Measurements from ENCODE around the gene COPA.
A peak's percentile ranks its signal among the peaks of the same experiment; 100 is the strongest.

Gene COPA

GRCh38 chr1:160264795-160265307 is 78.2 kb downstream of the COPA start:
- no peak for DNase-seq (ENCODE audit: low read depth in 2 of 2)

GRCh38 chr1:160261893-160262794 is 80.9 kb downstream of the COPA start, which contains the start of gene DCAF8:
DCAF8 (minus strand) TSS chr1:160262549; CDS start chr1:160244008, 18,541 bp downstream.
- DNase-seq (ENCODE audit: low read depth in 2 of 2) = peak; percentile 90 to 96

- peak; percentile 26 to 58 for DNase-seq (ENCODE audit: low read depth in 2 of 2)
These were observed 81.5 kb downstream of the COPA start for GRCh38 chr1:160261556-160261892.

GRCh38 chr1:160260406-160261382 is 82.4 kb downstream of the COPA start:
- no peak for DNase-seq (ENCODE audit: low read depth in 2 of 2)

GRCh38 chr1:160258177-160258798 is 84.8 kb downstream of the COPA start:
- no peak for DNase-seq (ENCODE audit: low read depth in 2 of 2)

- DNase-seq (ENCODE audit: low read depth in 2 of 2) = no peak
These were observed 85.5 kb downstream of the COPA start for GRCh38 chr1:160257411-160258015.

GRCh38 chr1:160256396-160257046 is 86.5 kb downstream of the COPA start:
- no peak for DNase-seq (ENCODE audit: low read depth in 2 of 2)

GRCh38 chr1:160255781-160256300 is 87.2 kb downstream of the COPA start:
- no peak for DNase-seq (ENCODE audit: low read depth in 2 of 2)

GRCh38 chr1:160251687-160252526 is 91.1 kb downstream of the COPA start:
- DNase-seq (ENCODE audit: low read depth in 2 of 2) = peak; percentile 12 to 33

GRCh38 chr1:160251011-160251410 is 92.0 kb downstream of the COPA start:
- DNase-seq (ENCODE audit: low read depth in 2 of 2) = no peak

GRCh38 chr1:160247053-160247452 is 96.0 kb downstream of the COPA start:
- DNase-seq (ENCODE audit: low read depth in 2 of 2) = no peak

GRCh38 chr1:160245434-160245833 is 97.6 kb downstream of the COPA start:
- DNase-seq (ENCODE audit: low read depth in 2 of 2) = no peak

GRCh38 chr1:160244209-160244608 is 98.8 kb downstream of the COPA start:
- no peak for DNase-seq (ENCODE audit: low read depth in 2 of 2)

GRCh38 chr1:160243767-160244166 is 99.3 kb downstream of the COPA start:
- DNase-seq (ENCODE audit: low read depth in 2 of 2) = no peak

GRCh38 chr1:160239582-160240299 is 103.3 kb downstream of the COPA start:
- no peak for DNase-seq (ENCODE audit: low read depth in 2 of 2)

Data from stimulated activated CD4-positive, alpha-beta T cell treated with anti-CD3 and anti-CD28 coated beads, Interleukin-1b, Interleukin-23, amount 100 ng/mL, for 4 hours (primary cell).